K562 (cell line): Measurements from ENCODE around the gene USP49. TPM values are rescaled to one million over a fixed set of nuclear protein-coding genes. Genes with fewer than 3 reads are reported as not detected.

Source experiments
- ATAC-seq: fragments of 200-7000 bp; cut with Tn5 transposase; 3 replicates; pipeline ENCODE4 v1.9.1; 2020; ENCODE audit warnings: moderate library complexity
- BruUV-seq: library from RNA; stranded (reverse); fragments of 400-500 nt; replicated peaks from 2 replicates; lab custom pipeline; 2021; lab: Mats Ljungman, UMichigan
- CTCF ChIA-PET: fragments of 300-600 bp; formaldehyde crosslinking; extraction: SDS; loops from one replicate; lab custom pipeline; 2021; ENCODE audit warnings: low intra/inter-chr PET ratio; lab: Yijun Ruan, JAX
- POLR2A ChIA-PET: fragments of 300-600, 350-650 bp; sonication (Branson Sonifier 250); formaldehyde crosslinking; extraction: SDS; loops from one replicate; lab custom pipeline; 2021; ENCODE audit warnings: antibody characterized with exemption, inconsistent platforms; lab: Yijun Ruan, JAX
- DNase-seq, 4 experiments: peaks; one replicate each; pipeline versions ENCODE4 v3.0.0 to v3.0.0-alpha.2; 2011 to 2018; ENCODE audit warnings: low spot score in 3 of 4, mixed read lengths in 3 of 4; ENCODE audit errors: extremely low read depth in 1 of 4
- FAIRE-seq: peaks from 2 replicates; lab custom pipeline; 2011; peaks lifted over from hg19 to GRCh38; lab: Jason Lieb, UNC
- H2AFZ ChIP-seq: 2 replicates; pipeline ENCODE4 v1.6.0; 2011; ENCODE audit warnings: low read depth, low read length, control low read depth, inconsistent platforms
- H3K27ac ChIP-seq: fragments of 200-600 bp; 3 replicates; pipeline ENCODE4 v1.8.0; 2011; ENCODE audit warnings: low read depth, mild to moderate bottlenecking, control low read depth, inconsistent platforms, low read length, moderate library complexity, mixed read lengths; ENCODE audit errors: extremely low read depth
- H3K27me3 ChIP-seq, 2 experiments: fragments of 300-600 bp in 1 of 2; 2 replicates in 1 of 2; 3 replicates in 1 of 2; pipeline versions ENCODE4 v1.6.0 to v1.8.0; 2011; ENCODE audit warnings: inconsistent platforms in 2 of 2, low read length in 2 of 2, mild to moderate bottlenecking in 1 of 2, mixed read lengths in 1 of 2, moderate library complexity in 1 of 2; ENCODE audit not compliant: control insufficient read depth in 2 of 2, insufficient read depth in 2 of 2
- H3K36me3 ChIP-seq: fragments of 300-600 bp; 3 replicates; pipeline ENCODE4 v1.8.0; 2011; ENCODE audit warnings: mild to moderate bottlenecking, low read length, inconsistent platforms; ENCODE audit not compliant: control insufficient read depth, insufficient read depth
- H3K4me1 ChIP-seq, 2 experiments: fragments of 200-600 bp in 1 of 2; replicated peaks in 1 of 2; 2 replicates in 1 of 2; 3 replicates in 1 of 2; pipeline versions ENCODE4 v1.5.1 to v1.8.0; 2011; ENCODE audit warnings: inconsistent platforms in 2 of 2, low read length in 2 of 2, mild to moderate bottlenecking in 1 of 2, mixed read lengths in 1 of 2, moderate library complexity in 1 of 2; ENCODE audit not compliant: control insufficient read depth in 2 of 2, insufficient read depth in 2 of 2
- H3K4me2 ChIP-seq: 2 replicates; pipeline ENCODE4 v1.6.1; 2011; ENCODE audit warnings: low read length, control low read depth, inconsistent platforms, mixed read lengths; ENCODE audit not compliant: insufficient read depth
- H3K4me3 ChIP-seq: fragments of 200-600 bp; sonication (generic), shearing (Covaris generic); 2 replicates; pipeline ENCODE4 v1.5.1; 2016; ENCODE audit warnings: control low read depth, inconsistent platforms
- H3K79me2 ChIP-seq: fragments of 200-600 bp; 3 replicates; pipeline ENCODE4 v1.8.0; 2011; ENCODE audit warnings: low read length, inconsistent platforms; ENCODE audit not compliant: control insufficient read depth, insufficient read depth
- H3K9ac ChIP-seq, 2 experiments: 2 replicates each; pipeline versions ENCODE4 v1.6.0 to v1.6.1; 2011; ENCODE audit warnings: low read depth in 2 of 2, low read length in 2 of 2, control low read depth in 1 of 2, inconsistent platforms in 1 of 2, mild to moderate bottlenecking in 1 of 2, mixed read lengths in 1 of 2; ENCODE audit not compliant: insufficient read depth in 1 of 2
- H3K9me1 ChIP-seq: one replicate; pipeline ENCODE4 v1.6.0; 2011; ENCODE audit warnings: inconsistent platforms, mild to moderate bottlenecking, low read length, moderate library complexity; ENCODE audit not compliant: control insufficient read depth, insufficient read depth
- H3K9me3 ChIP-seq: replicated peaks from 2 replicates; pipeline ENCODE4 v1.5.1; 2011; ENCODE audit warnings: low read depth, low read length, inconsistent platforms; ENCODE audit not compliant: control insufficient read depth, insufficient read depth
- H4K20me1 ChIP-seq: replicated peaks from 2 replicates; pipeline ENCODE4 v1.6.1; 2011; ENCODE audit warnings: low read length, inconsistent platforms, mixed read lengths; ENCODE audit not compliant: control insufficient read depth, insufficient read depth
- ARNT ChIP-seq, 2 experiments: fragments of 450-650 bp; IDR thresholded peaks; 2 replicates each; pipeline ENCODE4 v1.6.1; 2016; ENCODE audit warnings: mild to moderate bottlenecking in 1 of 2
- CBFA2T3 ChIP-seq: fragments of 450-650 bp; IDR thresholded peaks from 2 replicates; pipeline ENCODE4 v1.6.1; 2017
- DPF2 ChIP-seq: fragments of 450-650 bp; IDR thresholded peaks from 2 replicates; pipeline ENCODE4 v1.6.1; 2016
- ELK3 ChIP-seq: fragments of 450-650 bp; formaldehyde crosslinking; IDR thresholded peaks from 2 replicates; pipeline ENCODE4 v1.4.0; 2020; ENCODE audit warnings: mild to moderate bottlenecking
- HNRNPUL1 ChIP-seq: fragments of 200-400 bp; formaldehyde crosslinking; IDR thresholded peaks from 2 replicates; pipeline ENCODE4 v1.6.1; 2017; ENCODE audit warnings: low read length
- NR2C1 ChIP-seq, 2 experiments: fragments of 450-650 bp; IDR thresholded peaks; 2 replicates each; pipeline ENCODE4 v1.6.1; 2017; ENCODE audit warnings: mild to moderate bottlenecking in 2 of 2, antibody characterized with exemption in 1 of 2, inconsistent platforms in 1 of 2, missing compliant biosample characterization in 1 of 2, missing genetic modification characterization in 1 of 2
- PKNOX1 ChIP-seq: fragments of 450-650 bp; IDR thresholded peaks from 2 replicates; pipeline ENCODE4 v1.6.1; 2016
- RBM34 ChIP-seq: fragments of 200-400 bp; formaldehyde crosslinking; IDR thresholded peaks from 2 replicates; pipeline ENCODE4 v1.6.1; 2018; ENCODE audit warnings: low read length, borderline replicate concordance; ENCODE audit not compliant: insufficient read depth
- RCOR1 ChIP-seq, 2 experiments: IDR thresholded peaks; 2 replicates each; pipeline ENCODE4 v1.6.1; 2012; ENCODE audit warnings: low read depth in 2 of 2, low read length in 2 of 2, borderline replicate concordance in 1 of 2, improper control_type of control experiment in 1 of 2
- RNF2 ChIP-seq: sonication (generic); IDR thresholded peaks from 2 replicates; pipeline ENCODE4 v1.6.1; 2016
- ZBTB26 ChIP-seq: fragments of 450-650 bp; formaldehyde crosslinking; IDR thresholded peaks from 2 replicates; pipeline ENCODE4 v1.4.0; 2022; ENCODE audit warnings: missing genetic modification characterization
- ZNF232 ChIP-seq: sonication (generic); formaldehyde crosslinking; IDR thresholded peaks from 2 replicates; pipeline ENCODE4 v1.8.0; 2022; ENCODE audit warnings: mild to moderate bottlenecking, missing genetic modification reagents
- ZNF551 ChIP-seq: fragments of 250-450 bp; sonication (Bioruptor Pico); IDR thresholded peaks from 2 replicates; pipeline ENCODE4 v1.5.0; 2021; ENCODE audit warnings: mild to moderate bottlenecking, moderate library complexity
- ZNF766 ChIP-seq: fragments of 200-800 bp; sonication (Bioruptor generic); conservative IDR thresholded peaks from 2 replicates; pipeline ENCODE4 v1.6.1; 2016; ENCODE audit warnings: missing genetic modification characterization, missing compliant biosample characterization
- WGBS: fragments of 100-300 bp; shearing (Covaris generic); methylation state at CpG from one replicate; pipeline ENCODE4 v1.1.6; 2016; ENCODE audit warnings: low coverage, mixed read lengths; ENCODE audit not compliant: insufficient coverage; ENCODE audit errors: missing lambda C conversion rate; 5-methylcytosine and 5-hydroxymethylcytosine counted together
- in situ Hi-C: fragments of 300-500 bp; cut with MboI; formaldehyde crosslinking; loops from 4 replicates; pipeline ENCODE4 v1.15.0; 2018; ENCODE audit warnings: inconsistent platforms, mixed read lengths
- intact Hi-C: fragments of 100-400 bp; cut with micrococcal nuclease; formaldehyde crosslinking; loops from 2 replicates; pipeline ENCODE4 v1.14.2; 2022
- polyA plus RNA-seq, 8 experiments: library from polyadenylated mRNA; depleted of rRNA in 4 of 8; stranded (reverse) in 5 of 8; unstranded in 3 of 8; fragments of >200 nt; fragmentation: Nextera tagmentation in 2 of 8; fragmentation: Illumina TruSeq in 1 of 8; extraction: Ambion mirVana in 2 of 8; extraction: Trizol in 1 of 8; gene quantifications; 2 replicates each; pipeline versions ENCODE4 v1.2.1 to v1.2.3, GENCODE V29; 2011 to 2014; ENCODE audit warnings: inconsistent platforms in 1 of 8, missing spikeins in 1 of 8
- total RNA-seq, 7 experiments: library from RNA; depleted of rRNA in 6 of 7; stranded (reverse); fragments of >200 nt in 6 of 7; fragmentation: Illumina TruSeq in 2 of 7; extraction: Trizol in 2 of 7; gene quantifications; 2 replicates each; pipeline versions ENCODE4 v1.2.1 to v1.2.3, GENCODE V29; 2011 to 2021; ENCODE audit warnings: low replicate concordance in 1 of 7
- TF ChIP-seq, protein P1 (sequence below): fragments of 250-450 bp; sonication (Bioruptor Pico); IDR thresholded peaks from 2 replicates; pipeline ENCODE4 v1.8.0; 2021; ENCODE audit warnings: moderate library complexity, mild to moderate bottlenecking, inconsistent platforms
- TF ChIP-seq, protein P2 (sequence below): fragments of 450-650 bp; IDR thresholded peaks from 2 replicates; pipeline ENCODE4 v1.6.1; 2016; ENCODE audit warnings: borderline replicate concordance

The USP49 gene
- total and polyA plus RNA-seq, 9 of the 15 experiments (the other 6 are each of a cell fraction or from before 2014, with no cell fraction given), result 1.0 to 9.9 (median 6.5) TPM

- ATAC-seq, result peak; percentile 0; the same call in 2 of the 3 replicates
- peak in 2 of 4 experiments; percentile 75 to 90 for DNase-seq
- Histone ChIP-seq H3K4me2 (peak overlapping the region; percentile 90), H3K4me1 (peaks cover 58 to 69% of the 10 kb centered on the region in 2 experiments), H3K27ac (peak overlapping the region; percentile 72), H3K9me1 (no peaks in the 10 kb centered on the region), H2AFZ (no peak overlapping the region), H3K27me3 (no peaks in the 10 kb centered on the region), H3K36me3 (peaks cover 69% of the 10 kb centered on the region), H3K79me2 (peaks cover 83% of the 10 kb centered on the region), H3K9me3 (no peaks in the 10 kb centered on the region), H3K4me3 (peak overlapping the region; percentile 81; the same call in 1 of the 2 replicates), H4K20me1 (peaks cover 18% of the 10 kb centered on the region), H3K9ac (peak overlapping the region; percentile 46 to 84; a peak in 3 of 4 replicates)
- CTCF ChIA-PET, result interaction anchor here (0.9 to 3.2 kb wide), 3 partner anchors 91 to 137 kb away, joined by 4 to 33 read pairs (median 5); no protein-coding TSS in a partner anchor
- WGBS, result 27% methylated on average over 4 of the region's 4 CpGs
- intact Hi-C loops, result loop anchor here (2.0 to 10.0 kb wide), 4 partner anchors 93 to 279 kb away; partner anchors contain the start of genes GUCA1B, MRPS10 and TOMM6
- BruUV-seq, result no TSS peak
- in situ Hi-C loops, result loop anchor here (5.0 kb wide), 1 partner anchor 104 kb away; no protein-coding TSS in a partner anchor
- peak; percentile 75 for FAIRE-seq
- POLR2A ChIA-PET, result interaction anchor here (0.6 to 13.7 kb wide), 13 partner anchors 8 to 1576 kb away, joined by 3 to 166 read pairs (median 6); partner anchors contain the start of genes BYSL, MED20 and TAF8
- TF ChIP-seq, protein P1, sequence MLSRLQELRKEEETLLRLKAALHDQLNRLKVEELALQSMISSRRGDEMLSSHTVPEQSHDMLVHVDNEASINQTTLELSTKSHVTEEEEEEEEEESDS (CRISPR knock-in tag), result no peak
- TF ChIP-seq ELK3 (no peak), PKNOX1 (peak; percentile 72), HNRNPUL1 (no peak), DPF2 (peak; percentile 22; the same call in 1 of the 2 replicates), NR2C1 (IDR thresholded peaks at IDR 0.05) (no peak), NR2C1 (tag; IDR thresholded peaks at IDR 0.05) (0 out of 2 replicates have a peak, but pooled peaks have one; percentile 28), ZNF232 (no peak), ZNF551 (CRISPR knock-in tag) (no peak), ZNF766 (CRISPR knock-in tag) (peak; percentile 83; the same call in 1 of the 2 replicates), RBM34 (no peak), ARNT (IDR thresholded peaks at IDR 0.05) (no peak), RCOR1 (IDR thresholded peaks at IDR 0.05; ENCODE audit: borderline replicate concordance in 1 of 2, low read depth in 2 of 2, low read length in 2 of 2) (no peak; a peak in 1 of 4 replicates), CBFA2T3 (peak; percentile 43; the same call in 1 of the 2 replicates), RNF2 (no peak), ZBTB26 (no peak)
- TF ChIP-seq, protein P2, sequence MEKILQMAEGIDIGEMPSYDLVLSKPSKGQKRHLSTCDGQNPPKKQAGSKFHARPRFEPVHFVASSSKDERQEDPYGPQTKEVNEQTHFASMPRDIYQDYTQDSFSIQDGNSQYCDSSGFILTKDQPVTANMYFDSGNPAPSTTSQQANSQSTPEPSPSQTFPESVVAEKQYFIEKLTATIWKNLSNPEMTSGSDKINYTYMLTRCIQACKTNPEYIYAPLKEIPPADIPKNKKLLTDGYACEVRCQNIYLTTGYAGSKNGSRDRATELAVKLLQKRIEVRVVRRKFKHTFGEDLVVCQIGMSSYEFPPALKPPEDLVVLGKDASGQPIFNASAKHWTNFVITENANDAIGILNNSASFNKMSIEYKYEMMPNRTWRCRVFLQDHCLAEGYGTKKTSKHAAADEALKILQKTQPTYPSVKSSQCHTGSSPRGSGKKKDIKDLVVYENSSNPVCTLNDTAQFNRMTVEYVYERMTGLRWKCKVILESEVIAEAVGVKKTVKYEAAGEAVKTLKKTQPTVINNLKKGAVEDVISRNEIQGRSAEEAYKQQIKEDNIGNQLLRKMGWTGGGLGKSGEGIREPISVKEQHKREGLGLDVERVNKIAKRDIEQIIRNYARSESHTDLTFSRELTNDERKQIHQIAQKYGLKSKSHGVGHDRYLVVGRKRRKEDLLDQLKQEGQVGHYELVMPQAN, result no peak
These were observed 42.8 kb upstream of the USP49 start for GRCh38 chr6:41937861-41938574.
